GM19468 (cell line): ENCODE results near the gene HYAL2.
A peak's percentile ranks its signal among the peaks of the same experiment; 100 is the strongest.

Source experiments
- ATAC-seq: cut with Tn5 transposase; IDR thresholded peaks from one replicate; pipeline ENCODE4 v1.9.1; 2021; ENCODE audit warnings: mild to moderate bottlenecking, moderate library complexity, moderate number of reproducible peaks; ENCODE audit not compliant: unreplicated experiment; ENCODE audit errors: extremely low read depth

The HYAL2 gene

GRCh38 chr3:50322386-50323091, at the start of gene HYAL2:
Gene HYAL2 (minus strand): TSS chr3:50322745. CDS start chr3:50320489, 2,256 bp downstream.
- no peak for ATAC-seq

GRCh38 chr3:50371133-50371685, 48.7 kb upstream of the HYAL2 start:
- no peak for ATAC-seq

- no peak for ATAC-seq
Observed at GRCh38 chr3:50370594-50370993, 48.0 kb upstream of the HYAL2 start.

GRCh38 chr3:50369012-50369670, 46.6 kb upstream of the HYAL2 start:
- ATAC-seq: no peak

- ATAC-seq: no peak
Observed at GRCh38 chr3:50365842-50366220, 43.3 kb upstream of the HYAL2 start.

- ATAC-seq: no peak
Observed at GRCh38 chr3:50365080-50365841, 42.7 kb upstream of the HYAL2 start.

GRCh38 chr3:50364573-50365079, 42.1 kb upstream of the HYAL2 start:
- ATAC-seq: no peak

GRCh38 chr3:50359760-50360110, 37.2 kb upstream of the HYAL2 start:
- no peak for ATAC-seq

- peak; percentile 83 for ATAC-seq
Observed at GRCh38 chr3:50358911-50359759, 36.6 kb upstream of the HYAL2 start, which contains the start of gene TMEM115. Gene TMEM115 (minus strand): TSS chr3:50359521. CDS start chr3:50359063, 458 bp downstream.

GRCh38 chr3:50358355-50358910, 35.9 kb upstream of the HYAL2 start:
- ATAC-seq: no peak

GRCh38 chr3:50357481-50357880, 34.9 kb upstream of the HYAL2 start:
- ATAC-seq: no peak

- no peak for ATAC-seq
Observed at GRCh38 chr3:50356553-50356952, 34.0 kb upstream of the HYAL2 start.

GRCh38 chr3:50355829-50356552, 33.4 kb upstream of the HYAL2 start:
- no peak for ATAC-seq

GRCh38 chr3:50354850-50355249, 32.3 kb upstream of the HYAL2 start:
- no peak for ATAC-seq

- no peak for ATAC-seq
Observed at GRCh38 chr3:50354186-50354764, 31.7 kb upstream of the HYAL2 start.

GRCh38 chr3:50353245-50354004, 30.9 kb upstream of the HYAL2 start:
- ATAC-seq: no peak

GRCh38 chr3:50352781-50353180, 30.2 kb upstream of the HYAL2 start:
- no peak for ATAC-seq

GRCh38 chr3:50351323-50351697, 28.8 kb upstream of the HYAL2 start:
- ATAC-seq: no peak
